RWPE2 (cell line): ENCODE data around the gene ZNF319.

Experiments used
- ATAC-seq: fragments of 200-7000 bp; cut with Tn5 transposase; 3 replicates; pipeline ENCODE4 v1.9.1; 2021; ENCODE audit warnings: low read depth
- DNase-seq: peaks from one replicate; pipeline ENCODE4 v3.0.0-alpha.2; 2020; ENCODE audit warnings: low spot score
- H3K27ac ChIP-seq: fragments of 450-650 bp; 2 replicates; pipeline ENCODE4 v1.5.1; 2017; ENCODE audit warnings: mild to moderate bottlenecking; ENCODE audit not compliant: poor library complexity, severe bottlenecking
- H3K27me3 ChIP-seq: fragments of 250-450 bp; sonication (Bioruptor Pico); 2 replicates; pipeline ENCODE4 v1.5.1; 2021; ENCODE audit warnings: mild to moderate bottlenecking, moderate library complexity; ENCODE audit not compliant: insufficient read depth, poor library complexity, severe bottlenecking
- H3K36me3 ChIP-seq: fragments of 250-450 bp; sonication (Bioruptor Pico); 2 replicates; pipeline ENCODE4 v1.5.1; 2020; ENCODE audit warnings: low read depth, mild to moderate bottlenecking, moderate library complexity
- H3K4me1 ChIP-seq: fragments of 250-450 bp; sonication (Bioruptor Pico); 2 replicates; pipeline ENCODE4 v1.5.1; 2021; ENCODE audit warnings: mild to moderate bottlenecking, moderate library complexity; ENCODE audit not compliant: insufficient read depth, poor library complexity, severe bottlenecking
- H3K4me3 ChIP-seq: fragments of 250-450 bp; sonication (Bioruptor Pico); 2 replicates; pipeline ENCODE4 v1.5.1; 2021; ENCODE audit warnings: mild to moderate bottlenecking, moderate library complexity; ENCODE audit not compliant: severe bottlenecking
- H3K9me3 ChIP-seq: fragments of 250-450 bp; sonication (Bioruptor Pico); 2 replicates; pipeline ENCODE4 v1.5.1; 2021; ENCODE audit warnings: mild to moderate bottlenecking, moderate library complexity; ENCODE audit not compliant: severe bottlenecking
- TF ChIP-seq, protein P1 (sequence below): fragments of 450-650 bp; IDR thresholded peaks from one replicate; pipeline ENCODE4 v1.5.1; 2017; ENCODE audit warnings: mild to moderate bottlenecking, moderate library complexity; ENCODE audit not compliant: poor library complexity, severe bottlenecking

The ZNF319 gene

GRCh38 chr16:57999971-58000705 lies at the start of gene ZNF319:
ZNF319 (minus strand) TSS chr16:58000672; CDS start chr16:57998265, 2,407 bp downstream.
- H3K27ac ChIP-seq, result peak within 1 kb of the TSS; percentile 80
- no peak for DNase-seq
- peak within 1 kb of the TSS; percentile 86 for H3K4me3 ChIP-seq
- H3K4me1 ChIP-seq, result peaks cover 24% of the 10 kb centered on the region
- peaks cover 21% of the 10 kb centered on the region for H3K36me3 ChIP-seq
- TF ChIP-seq, protein P1, sequence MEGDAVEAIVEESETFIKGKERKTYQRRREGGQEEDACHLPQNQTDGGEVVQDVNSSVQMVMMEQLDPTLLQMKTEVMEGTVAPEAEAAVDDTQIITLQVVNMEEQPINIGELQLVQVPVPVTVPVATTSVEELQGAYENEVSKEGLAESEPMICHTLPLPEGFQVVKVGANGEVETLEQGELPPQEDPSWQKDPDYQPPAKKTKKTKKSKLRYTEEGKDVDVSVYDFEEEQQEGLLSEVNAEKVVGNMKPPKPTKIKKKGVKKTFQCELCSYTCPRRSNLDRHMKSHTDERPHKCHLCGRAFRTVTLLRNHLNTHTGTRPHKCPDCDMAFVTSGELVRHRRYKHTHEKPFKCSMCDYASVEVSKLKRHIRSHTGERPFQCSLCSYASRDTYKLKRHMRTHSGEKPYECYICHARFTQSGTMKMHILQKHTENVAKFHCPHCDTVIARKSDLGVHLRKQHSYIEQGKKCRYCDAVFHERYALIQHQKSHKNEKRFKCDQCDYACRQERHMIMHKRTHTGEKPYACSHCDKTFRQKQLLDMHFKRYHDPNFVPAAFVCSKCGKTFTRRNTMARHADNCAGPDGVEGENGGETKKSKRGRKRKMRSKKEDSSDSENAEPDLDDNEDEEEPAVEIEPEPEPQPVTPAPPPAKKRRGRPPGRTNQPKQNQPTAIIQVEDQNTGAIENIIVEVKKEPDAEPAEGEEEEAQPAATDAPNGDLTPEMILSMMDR, result no peak
- ATAC-seq, result no peak
- H3K9me3 ChIP-seq, result no peaks in the 10 kb centered on the region
- no peaks in the 10 kb centered on the region for H3K27me3 ChIP-seq

GRCh38 chr16:58049232-58050185 lies 49.0 kb upstream of the ZNF319 start:
- Histone ChIP-seq H3K4me3 (no peak overlapping the region), H3K9me3 (no peaks in the 10 kb centered on the region), H3K36me3 (no peaks in the 10 kb centered on the region), H3K27me3 (no peaks in the 10 kb centered on the region), H3K27ac (no peak overlapping the region), H3K4me1 (no peaks in the 10 kb centered on the region)
- TF ChIP-seq, protein P1, result no peak
- ATAC-seq, result no peak
- no peak for DNase-seq

DNA sequence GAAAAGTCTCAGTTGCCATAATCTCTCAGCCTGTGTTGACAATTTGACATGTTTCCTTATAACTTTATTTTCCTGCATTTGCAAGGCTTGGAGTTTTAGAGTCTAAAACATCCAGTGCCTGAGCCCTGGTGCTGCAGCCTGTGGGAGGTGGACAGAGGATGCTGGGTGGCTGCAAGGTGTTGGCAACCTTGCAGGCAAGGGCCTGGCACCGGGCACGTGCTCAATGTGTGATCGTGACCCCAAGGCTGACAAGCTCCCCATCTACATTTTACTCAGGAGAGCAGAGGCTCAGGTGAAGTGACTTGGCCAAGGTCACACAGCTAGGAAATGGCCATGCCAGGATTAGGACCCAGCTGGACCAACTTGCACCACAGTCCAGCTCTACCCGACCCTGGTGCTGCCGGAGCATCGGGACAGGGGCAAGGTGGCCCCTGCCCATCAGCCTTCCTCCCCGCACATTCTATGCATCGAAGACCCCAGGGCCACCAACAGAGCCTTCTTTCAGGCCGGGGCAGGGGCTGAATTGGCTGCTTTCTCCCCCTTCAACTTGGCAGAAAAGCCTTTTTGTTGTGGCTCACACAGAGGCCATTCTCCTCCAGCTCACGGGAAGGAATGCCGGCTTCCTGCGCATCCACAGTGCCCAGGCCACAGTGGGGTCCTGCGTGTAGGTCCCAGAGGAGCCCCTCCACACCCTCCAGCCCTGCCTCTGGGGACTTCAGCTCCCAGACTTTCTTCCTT lies 48.2 kb upstream of the ZNF319 start:
- DNase-seq (no peak), ATAC-seq (no peak)
- Histone ChIP-seq H3K9me3 (no peaks in the 10 kb centered on the region), H3K36me3 (no peaks in the 10 kb centered on the region), H3K27ac (no peak overlapping the region), H3K4me1 (no peaks in the 10 kb centered on the region), H3K27me3 (no peaks in the 10 kb centered on the region), H3K4me3 (no peak overlapping the region)
- TF ChIP-seq, protein P1, result no peak

DNA sequence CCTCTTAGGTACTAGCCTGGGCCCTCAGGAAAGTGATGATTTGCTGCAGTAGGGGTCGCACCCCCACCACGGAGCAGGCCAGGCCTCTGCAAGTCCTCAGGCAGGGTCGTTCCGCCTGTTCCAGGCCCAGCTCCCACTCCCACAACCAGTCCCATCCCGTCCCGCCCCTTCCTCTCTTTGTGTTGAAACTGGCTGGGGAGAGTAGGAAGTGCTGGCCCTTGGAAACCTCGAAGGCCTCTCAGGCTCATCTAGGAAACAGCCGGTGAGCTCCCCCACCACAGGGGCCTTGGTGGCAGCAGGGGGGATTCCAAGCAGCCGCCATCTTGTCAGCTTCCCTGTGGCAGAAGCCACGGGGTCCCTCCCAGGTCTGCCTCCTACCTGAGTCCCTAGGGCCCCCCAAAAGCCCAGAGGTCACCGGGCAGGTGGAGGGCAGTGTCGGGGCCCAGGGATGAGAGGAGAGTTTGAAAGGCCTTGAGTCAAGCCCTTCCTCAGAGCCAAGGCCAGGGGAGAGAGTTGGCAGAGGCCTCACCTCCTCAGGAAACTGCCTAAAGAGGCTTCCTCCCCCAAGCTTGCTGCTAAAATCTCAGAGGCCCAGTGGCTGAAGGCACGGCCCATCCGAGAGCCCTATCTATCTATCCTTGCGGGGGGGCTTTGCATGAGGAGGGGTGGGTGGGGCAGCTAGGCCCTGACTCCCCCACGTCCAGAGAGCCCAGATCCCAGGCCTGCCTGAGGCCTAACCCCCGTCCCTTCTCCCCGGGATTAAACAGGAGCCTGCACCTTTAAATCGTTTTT lies 47.3 kb upstream of the ZNF319 start:
- no peaks in the 10 kb centered on the region for H3K36me3 ChIP-seq
- TF ChIP-seq, protein P1, result no peak

More for the DNA sequence above, 47.3 kb upstream of the ZNF319 start:
- no peak overlapping the region for H3K4me3 ChIP-seq
- no peak overlapping the region for H3K27ac ChIP-seq
- H3K4me1 ChIP-seq, result no peaks in the 10 kb centered on the region
- no peaks in the 10 kb centered on the region for H3K9me3 ChIP-seq
- DNase-seq (no peak), ATAC-seq (no peak)
- no peaks in the 10 kb centered on the region for H3K27me3 ChIP-seq
